OCI-LY1 (cell line): ENCODE results near the gene CCDC63.

Experiments
- CTCF ChIP-seq: fragments of 200-600 bp; sonication (generic), shearing (Covaris generic); IDR thresholded peaks from 2 replicates; pipeline ENCODE4 v1.5.1; 2017; ENCODE audit warnings: mild to moderate bottlenecking, antibody characterized with exemption, low read length, moderate library complexity, mixed read lengths
- EZH2 ChIP-seq: fragments of 200-600 bp; sonication (generic), shearing (Covaris generic); IDR thresholded peaks from 2 replicates; pipeline ENCODE4 v1.8.0; 2017; ENCODE audit warnings: borderline replicate concordance, mixed run types, mild to moderate bottlenecking, antibody characterized with exemption, low read length, moderate library complexity, mixed read lengths

GRCh38 chr12:110906516-110906915 lies 59.7 kb downstream of the CCDC63 start:
- TF ChIP-seq CTCF (no peak), EZH2 (no peak)
